ENCODE results near the gene OLFM1.

Gene OLFM1

DNA sequence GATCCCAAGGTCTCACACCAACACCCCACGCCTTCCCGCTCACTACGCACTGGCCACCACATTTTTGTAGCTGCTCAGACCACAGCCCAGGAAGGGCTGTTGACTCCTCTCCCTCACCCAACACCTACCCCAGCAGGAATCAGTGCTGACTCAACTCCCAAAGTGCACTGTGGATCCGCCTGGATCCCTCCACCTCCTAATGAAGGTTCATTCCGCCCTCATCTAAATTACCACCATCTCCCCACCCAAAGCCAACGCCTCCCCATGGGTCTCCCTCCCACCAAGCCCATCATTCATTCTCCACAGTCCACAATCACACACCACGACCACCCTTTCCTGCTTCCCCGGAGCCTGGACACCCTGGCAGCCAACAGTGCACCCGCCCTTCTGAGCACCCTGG, 57.8 kb downstream of the OLFM1 start:
- Histone ChIP-seq H3K27ac (replicated peaks) (no peak overlapping the region), H3K4me3 (replicated peaks; ENCODE audit: insufficient read depth, low read length) (no peak overlapping the region), H3K27me3 (ENCODE audit: insufficient read depth, poor library complexity, severe bottlenecking) (no peaks in the 10 kb centered on the region)
- TF ChIP-seq, protein P1, sequence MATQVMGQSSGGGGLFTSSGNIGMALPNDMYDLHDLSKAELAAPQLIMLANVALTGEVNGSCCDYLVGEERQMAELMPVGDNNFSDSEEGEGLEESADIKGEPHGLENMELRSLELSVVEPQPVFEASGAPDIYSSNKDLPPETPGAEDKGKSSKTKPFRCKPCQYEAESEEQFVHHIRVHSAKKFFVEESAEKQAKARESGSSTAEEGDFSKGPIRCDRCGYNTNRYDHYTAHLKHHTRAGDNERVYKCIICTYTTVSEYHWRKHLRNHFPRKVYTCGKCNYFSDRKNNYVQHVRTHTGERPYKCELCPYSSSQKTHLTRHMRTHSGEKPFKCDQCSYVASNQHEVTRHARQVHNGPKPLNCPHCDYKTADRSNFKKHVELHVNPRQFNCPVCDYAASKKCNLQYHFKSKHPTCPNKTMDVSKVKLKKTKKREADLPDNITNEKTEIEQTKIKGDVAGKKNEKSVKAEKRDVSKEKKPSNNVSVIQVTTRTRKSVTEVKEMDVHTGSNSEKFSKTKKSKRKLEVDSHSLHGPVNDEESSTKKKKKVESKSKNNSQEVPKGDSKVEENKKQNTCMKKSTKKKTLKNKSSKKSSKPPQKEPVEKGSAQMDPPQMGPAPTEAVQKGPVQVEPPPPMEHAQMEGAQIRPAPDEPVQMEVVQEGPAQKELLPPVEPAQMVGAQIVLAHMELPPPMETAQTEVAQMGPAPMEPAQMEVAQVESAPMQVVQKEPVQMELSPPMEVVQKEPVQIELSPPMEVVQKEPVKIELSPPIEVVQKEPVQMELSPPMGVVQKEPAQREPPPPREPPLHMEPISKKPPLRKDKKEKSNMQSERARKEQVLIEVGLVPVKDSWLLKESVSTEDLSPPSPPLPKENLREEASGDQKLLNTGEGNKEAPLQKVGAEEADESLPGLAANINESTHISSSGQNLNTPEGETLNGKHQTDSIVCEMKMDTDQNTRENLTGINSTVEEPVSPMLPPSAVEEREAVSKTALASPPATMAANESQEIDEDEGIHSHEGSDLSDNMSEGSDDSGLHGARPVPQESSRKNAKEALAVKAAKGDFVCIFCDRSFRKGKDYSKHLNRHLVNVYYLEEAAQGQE (IDR thresholded peaks at IDR 0.05; ENCODE audit: insufficient replicate concordance, low read depth), result no peak
- no peak for DNase-seq (ENCODE audit: low read depth in 1 of 2, low spot score in 1 of 2)

DNA sequence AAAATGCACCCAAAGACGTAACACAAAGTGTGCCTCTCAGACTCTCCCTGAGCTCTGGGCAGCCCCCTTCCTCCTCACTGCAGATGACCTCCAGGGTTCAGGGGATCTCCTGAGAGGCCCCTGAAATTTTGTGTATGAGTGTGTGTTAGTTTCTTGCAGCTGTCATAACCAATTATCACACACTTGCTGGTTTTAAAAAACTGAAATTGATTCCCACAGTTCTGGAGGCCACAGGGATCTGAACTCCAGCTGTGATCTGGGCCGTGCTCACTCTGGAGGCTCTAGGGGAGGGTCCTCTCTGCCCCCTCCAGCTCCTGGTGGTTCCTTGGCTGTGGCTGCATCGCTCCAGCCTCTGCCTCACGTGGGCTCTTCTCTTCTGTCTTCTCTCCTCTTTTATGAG, 58.8 kb downstream of the OLFM1 start:
- H3K27me3 ChIP-seq (ENCODE audit: insufficient read depth, poor library complexity, severe bottlenecking), result no peaks in the 10 kb centered on the region

GRCh38 chr9:135146766-135147473, 59.5 kb downstream of the OLFM1 start:
- Histone ChIP-seq H3K27ac (replicated peaks) (no peak overlapping the region), H3K4me3 (replicated peaks; ENCODE audit: insufficient read depth, low read length) (no peak overlapping the region), H3K27me3 (ENCODE audit: insufficient read depth, poor library complexity, severe bottlenecking) (no peaks in the 10 kb centered on the region)
- DNase-seq (ENCODE audit: low read depth in 1 of 2, low spot score in 1 of 2), result no peak
- TF ChIP-seq, protein P1 (IDR thresholded peaks at IDR 0.05; ENCODE audit: insufficient replicate concordance, low read depth), result no peak
- TF ChIP-seq POLR2AphosphoS5 (IDR thresholded peaks at IDR 0.05; ENCODE audit: low read depth) (no peak), CTCF (IDR thresholded peaks at IDR 0.05; ENCODE audit: insufficient read depth, low read length) (no peak), GABPA (IDR thresholded peaks at IDR 0.05; ENCODE audit: low read depth) (no peak), SPI1 (IDR thresholded peaks at IDR 0.05; ENCODE audit: borderline replicate concordance, low read depth) (no peak)

More for the DNA sequence above, 58.8 kb downstream of the OLFM1 start:
- DNase-seq (ENCODE audit: low read depth in 1 of 2, low spot score in 1 of 2), result no peak
- TF ChIP-seq GABPA (IDR thresholded peaks at IDR 0.05; ENCODE audit: low read depth) (no peak), POLR2AphosphoS5 (IDR thresholded peaks at IDR 0.05; ENCODE audit: low read depth) (no peak), CTCF (IDR thresholded peaks at IDR 0.05; ENCODE audit: insufficient read depth, low read length) (no peak), SPI1 (IDR thresholded peaks at IDR 0.05; ENCODE audit: borderline replicate concordance, low read depth) (no peak)
- TF ChIP-seq, protein P1 (IDR thresholded peaks at IDR 0.05; ENCODE audit: insufficient replicate concordance, low read depth), result no peak
- Histone ChIP-seq H3K27ac (replicated peaks) (no peak overlapping the region), H3K4me3 (replicated peaks; ENCODE audit: insufficient read depth, low read length) (no peak overlapping the region)

All from HL-60 (cell line).